Naive thymus-derived CD4-positive, alpha-beta T cell (primary cell): ENCODE results near the gene CEP164. TPM values are rescaled to one million over a fixed set of nuclear protein-coding genes. Genes with fewer than 3 reads are reported as not detected.

Source experiments
- ATAC-seq: fragments of 150-1000 bp; cut with Tn5 transposase; 2 replicates; pipeline ENCODE4 v1.10.0; 2021; ENCODE audit warnings: mild to moderate bottlenecking, moderate library complexity
- CTCF ChIA-PET: fragments of 350-600 bp; sonication (Branson Sonifier 250); formaldehyde crosslinking; loops from one replicate; lab custom pipeline; 2021; ENCODE audit warnings: antibody characterized with exemption; lab: Charles Lee
- POLR2A ChIA-PET: fragments of 350-600 bp; sonication (Branson Sonifier 250); formaldehyde crosslinking; loops from one replicate; lab custom pipeline; 2021; ENCODE audit warnings: antibody characterized with exemption, inconsistent platforms; lab: Charles Lee
- DNase-seq, 9 donors: peaks; one replicate each; pipeline versions ENCODE4 v3.0.0 to v3.0.0-alpha.2; 2020 to 2022; ENCODE audit warnings: mixed read lengths in 1 of 9
- H3K27ac ChIP-seq: one replicate; pipeline ENCODE4 v1.7.0; 2013; ENCODE audit warnings: mild to moderate bottlenecking, low read depth, low read length, moderate library complexity
- H3K27me3 ChIP-seq, 2 donors: one replicate each; pipeline ENCODE4 v1.7.0; 2013; ENCODE audit warnings: low read length in 2 of 2, mild to moderate bottlenecking in 2 of 2, moderate library complexity in 2 of 2; ENCODE audit not compliant: control insufficient read depth in 2 of 2, insufficient read depth in 2 of 2
- H3K36me3 ChIP-seq, 3 experiments: 1 replicate in 2 of 3; 2 replicates in 1 of 3; pipeline ENCODE4 v1.7.0; 2013; ENCODE audit warnings: low read length in 3 of 3, mild to moderate bottlenecking in 3 of 3, moderate library complexity in 1 of 3; ENCODE audit not compliant: insufficient read depth in 3 of 3, control insufficient read depth in 2 of 3
- H3K4me1 ChIP-seq, 2 donors: one replicate each; pipeline ENCODE4 v1.7.0; 2013; ENCODE audit warnings: low read length in 2 of 2, mild to moderate bottlenecking in 2 of 2, moderate library complexity in 1 of 2; ENCODE audit not compliant: control insufficient read depth in 2 of 2, insufficient read depth in 2 of 2
- H3K4me3 ChIP-seq: 2 replicates; pipeline ENCODE4 v1.7.0; 2013; ENCODE audit warnings: mild to moderate bottlenecking, low read length
- H3K9me3 ChIP-seq, 3 experiments: 1 replicate in 2 of 3; 2 replicates in 1 of 3; pipeline ENCODE4 v1.7.0; 2013; ENCODE audit warnings: low read length in 3 of 3; ENCODE audit not compliant: control insufficient read depth in 2 of 3
- H3K27ac Mint-ChIP-seq, 9 donors: one replicate each; pipeline ENCODE4 v1.8.0; 2020 to 2022; ENCODE audit warnings: mixed read lengths in 9 of 9, mild to moderate bottlenecking in 8 of 9, moderate library complexity in 5 of 9, inconsistent platforms in 2 of 9
- H3K27me3 Mint-ChIP-seq, 5 donors: one replicate each; pipeline ENCODE4 v1.8.0; 2021 to 2022; ENCODE audit warnings: mixed read lengths in 5 of 5, mild to moderate bottlenecking in 1 of 5
- H3K36me3 Mint-ChIP-seq, 5 donors: one replicate each; pipeline ENCODE4 v1.8.0; 2020 to 2022; ENCODE audit warnings: mixed read lengths in 5 of 5, mild to moderate bottlenecking in 3 of 5, inconsistent platforms in 1 of 5
- H3K4me1 Mint-ChIP-seq, 7 donors: one replicate each; pipeline ENCODE4 v1.8.0; 2020 to 2022; ENCODE audit warnings: mixed read lengths in 7 of 7, mild to moderate bottlenecking in 3 of 7, inconsistent platforms in 1 of 7
- H3K4me3 Mint-ChIP-seq, 10 donors: one replicate each; pipeline ENCODE4 v1.8.0; 2020 to 2022; ENCODE audit warnings: mild to moderate bottlenecking in 10 of 10, mixed read lengths in 10 of 10, moderate library complexity in 6 of 10, inconsistent platforms in 2 of 10
- H3K9me3 Mint-ChIP-seq, 11 donors: one replicate each; pipeline ENCODE4 v1.8.0; 2020 to 2022; ENCODE audit warnings: mixed read lengths in 11 of 11, mild to moderate bottlenecking in 4 of 11, inconsistent platforms in 1 of 11, moderate library complexity in 1 of 11
- intact Hi-C, 2 donors: fragments of 100-400 bp; cut with micrococcal nuclease; formaldehyde crosslinking; loops; one replicate each; pipeline ENCODE4 v1.15.1; 2023
- polyA plus RNA-seq, 2 donors: library from polyadenylated mRNA; unstranded; fragments of 300-500 nt; fragmentation: Illumina TruSeq; gene quantifications; one replicate each; pipeline ENCODE4 v1.2.3, GENCODE V29; 2021
- total RNA-seq, 6 experiments: library from RNA in 5 of 6; stranded (reverse) in 5 of 6; gene quantifications; 1 replicate in 5 of 6; 2 replicates in 1 of 6; pipeline ENCODE4 v1.2.3 and lab custom pipeline; 2021 to 2026

CEP164 gene
- total and polyA plus RNA-seq, 7 experiments from 2014 or later: 16.2 to 47.6 (median 36.7) TPM

- Mint-ChIP-seq H3K27me3 (no peaks in the 10 kb centered on the region), H3K36me3 (peaks cover 0 to 43% (median 10%) of the 10 kb centered on the region in 5 donors), H3K4me3 (no peak overlapping the region), H3K27ac (peak overlapping the region in 1 of 9 donors; percentile 16), H3K4me1 (peaks cover 0 to 20% (median 14%) of the 10 kb centered on the region in 7 donors), H3K9me3 (no peaks in the 10 kb centered on the region)
- no peaks in the 10 kb centered on the region for H3K27me3 ChIP-seq
- intact Hi-C loops: no loop called here
- POLR2A ChIA-PET: no interaction called here
- no peaks in the 10 kb centered on the region for H3K4me1 ChIP-seq
- H3K4me3 ChIP-seq: no peak overlapping the region
- H3K9me3 ChIP-seq: no peaks in the 10 kb centered on the region
- ATAC-seq (no peak), DNase-seq (no peak)
- H3K36me3 ChIP-seq: peaks cover 0 to 45% (median 0%) of the 10 kb centered on the region in 3 experiments
- H3K27ac ChIP-seq: no peak overlapping the region
- CTCF ChIA-PET: interaction anchor here (0.7 to 1.2 kb wide), 2 partner anchors 107 to 566 kb away, joined by 3 read pairs; no protein-coding TSS in a partner anchor
Observed at GRCh38 chr11:117335399-117335798, 7.7 kb downstream of the CEP164 start.

DNA sequence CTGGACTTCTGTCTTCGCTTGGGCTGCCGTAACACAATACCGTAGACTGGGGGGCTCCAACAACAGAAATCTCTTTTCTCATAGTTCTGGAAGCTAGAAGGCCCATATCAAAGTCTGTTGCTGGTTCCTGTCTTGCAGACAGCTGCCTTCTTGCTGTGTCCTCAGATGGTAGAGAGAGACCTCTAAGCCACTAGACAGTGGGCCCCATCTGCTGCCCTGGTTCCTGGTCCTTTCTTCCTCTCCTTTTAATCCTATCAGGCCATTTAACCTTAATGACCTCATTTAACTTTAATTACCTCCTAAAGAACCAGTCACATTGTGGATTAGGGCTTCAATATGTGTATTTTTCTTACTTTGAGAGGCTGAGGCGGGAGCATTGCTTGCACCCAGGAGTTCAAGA is 9.4 kb downstream of the CEP164 start:
- Histone ChIP-seq H3K36me3 (peaks cover 0 to 54% (median 0%) of the 10 kb centered on the region in 3 experiments), H3K4me1 (no peaks in the 10 kb centered on the region), H3K4me3 (no peak overlapping the region), H3K27ac (no peak overlapping the region), H3K27me3 (no peaks in the 10 kb centered on the region), H3K9me3 (no peaks in the 10 kb centered on the region)
- H3K4me3 Mint-ChIP-seq: no peak overlapping the region
- POLR2A ChIA-PET: no interaction called here
- H3K4me1 Mint-ChIP-seq: peaks cover 0 to 23% (median 7%) of the 10 kb centered on the region in 7 donors
- H3K27me3 Mint-ChIP-seq: no peaks in the 10 kb centered on the region
- ATAC-seq (no peak), DNase-seq (no peak)
- H3K27ac Mint-ChIP-seq: no peak overlapping the region
- CTCF ChIA-PET: no interaction called here
- peaks cover 0 to 54% (median 10%) of the 10 kb centered on the region in 5 donors for H3K36me3 Mint-ChIP-seq
- H3K9me3 Mint-ChIP-seq: no peaks in the 10 kb centered on the region
- intact Hi-C loops: no loop called here

DNA sequence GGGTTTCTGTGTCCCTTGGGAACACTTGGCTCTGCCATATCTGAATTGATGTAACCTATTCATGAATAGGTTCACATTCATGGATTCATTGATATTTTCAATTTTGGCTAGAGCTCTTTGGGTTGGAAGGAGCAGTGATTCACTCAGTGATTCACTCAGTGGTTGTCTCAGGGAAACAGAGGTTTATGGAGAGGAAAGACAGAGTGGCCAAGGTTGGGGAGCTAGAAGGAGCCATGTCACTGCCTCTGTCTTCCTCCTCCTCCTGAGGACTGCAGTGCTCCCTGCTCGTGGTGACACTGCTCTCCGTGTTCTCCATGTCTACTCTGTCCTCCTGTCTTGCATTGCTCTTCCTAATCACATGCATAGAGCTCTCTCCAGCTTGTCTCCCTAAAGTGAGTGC is 17.4 kb downstream of the CEP164 start:
- CTCF ChIA-PET: no interaction called here
- Histone ChIP-seq H3K27me3 (no peaks in the 10 kb centered on the region), H3K36me3 (peaks cover 0 to 51% (median 0%) of the 10 kb centered on the region in 3 experiments), H3K27ac (no peak overlapping the region), H3K9me3 (no peaks in the 10 kb centered on the region), H3K4me3 (no peak overlapping the region), H3K4me1 (no peaks in the 10 kb centered on the region)
- Mint-ChIP-seq H3K27me3 (no peaks in the 10 kb centered on the region), H3K4me1 (peaks cover 0 to 5% (median 0%) of the 10 kb centered on the region in 7 donors), H3K27ac (peak overlapping the region in 1 of 9 donors; percentile 49), H3K9me3 (no peaks in the 10 kb centered on the region), H3K36me3 (peaks cover 9 to 68% (median 28%) of the 10 kb centered on the region in 5 donors), H3K4me3 (no peak overlapping the region)
- ATAC-seq (no peak), DNase-seq (no peak)
- POLR2A ChIA-PET: no interaction called here
- intact Hi-C loops: no loop called here

- H3K27ac ChIP-seq: no peak overlapping the region
- CTCF ChIA-PET: no interaction called here
- peaks cover 0 to 62% (median 9%) of the 10 kb centered on the region in 3 experiments for H3K36me3 ChIP-seq
- no peaks in the 10 kb centered on the region for H3K4me1 ChIP-seq
- intact Hi-C loops: no loop called here
- H3K9me3 ChIP-seq: no peaks in the 10 kb centered on the region
- no peak overlapping the region for H3K4me3 ChIP-seq
- H3K4me1 Mint-ChIP-seq: no peaks in the 10 kb centered on the region
- ATAC-seq (no peak), DNase-seq (no peak)
- POLR2A ChIA-PET: no interaction called here
- H3K27me3 Mint-ChIP-seq: no peaks in the 10 kb centered on the region
- H3K9me3 Mint-ChIP-seq: no peaks in the 10 kb centered on the region
- H3K27me3 ChIP-seq: no peaks in the 10 kb centered on the region
- H3K27ac Mint-ChIP-seq: no peak overlapping the region
- peaks cover 5 to 65% (median 30%) of the 10 kb centered on the region in 5 donors for H3K36me3 Mint-ChIP-seq
- no peak overlapping the region for H3K4me3 Mint-ChIP-seq
Observed at GRCh38 chr11:117354550-117354949, 26.9 kb downstream of the CEP164 start.

DNA sequence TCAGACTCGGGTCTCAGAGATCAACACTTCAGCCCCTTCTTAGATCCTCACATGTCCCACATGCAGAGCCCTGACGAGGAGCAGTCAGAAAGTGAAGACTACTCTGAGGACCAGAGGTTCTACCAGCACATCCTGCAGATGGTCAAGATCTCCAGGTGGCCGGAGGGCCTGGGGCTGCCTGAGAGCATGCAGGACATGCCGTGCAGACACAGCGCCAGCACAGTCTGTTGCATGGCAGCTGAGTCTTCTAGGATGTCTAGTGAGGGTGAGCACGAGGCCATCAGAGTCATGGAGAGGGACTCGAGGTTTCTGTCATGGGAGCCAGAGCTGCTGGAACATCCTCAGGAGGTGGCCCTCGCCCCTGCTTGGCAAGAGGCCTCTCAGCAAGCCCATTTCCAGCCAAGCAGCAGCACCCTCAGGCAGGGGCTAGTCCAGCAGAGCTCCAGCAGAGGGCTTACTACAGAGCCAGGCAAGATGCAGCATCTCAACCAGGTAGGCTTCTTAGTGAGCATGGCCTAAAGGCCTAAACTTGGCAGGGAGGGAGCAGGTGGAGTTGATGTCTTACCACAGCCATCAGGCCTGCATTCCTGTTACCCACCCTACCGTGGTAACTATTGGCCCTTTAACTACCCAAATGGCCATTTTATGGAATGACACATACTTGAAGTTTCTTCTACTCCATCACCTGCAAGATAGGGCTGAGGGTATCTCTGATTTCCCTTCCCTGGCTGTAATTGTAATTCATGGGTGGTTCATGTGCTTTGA is 28.7 kb downstream of the CEP164 start:
- DNase-seq: no peak
- no peak for ATAC-seq
- H3K4me3 Mint-ChIP-seq: no peak overlapping the region
- ChIA-PET CTCF (interaction anchor here (0.6 kb wide), 1 partner anchor 131 kb away, joined by 3 read pairs; no protein-coding TSS in a partner anchor), POLR2A (no interaction called here)
- H3K27ac ChIP-seq: no peak overlapping the region
- H3K27me3 ChIP-seq: no peaks in the 10 kb centered on the region
- H3K9me3 Mint-ChIP-seq: no peaks in the 10 kb centered on the region
- peaks cover 4 to 63% (median 33%) of the 10 kb centered on the region in 5 donors for H3K36me3 Mint-ChIP-seq
- H3K4me1 Mint-ChIP-seq: peaks cover 0 to 1% (median 0%) of the 10 kb centered on the region in 7 donors
- no peak overlapping the region for H3K4me3 ChIP-seq
- H3K9me3 ChIP-seq: no peaks in the 10 kb centered on the region
- H3K27me3 Mint-ChIP-seq: no peaks in the 10 kb centered on the region
- intact Hi-C loops: no loop called here
- no peak overlapping the region for H3K27ac Mint-ChIP-seq
- no peaks in the 10 kb centered on the region for H3K4me1 ChIP-seq
- peaks cover 0 to 64% (median 9%) of the 10 kb centered on the region in 3 experiments for H3K36me3 ChIP-seq

- Histone ChIP-seq H3K27me3 (no peaks in the 10 kb centered on the region), H3K27ac (no peak overlapping the region), H3K36me3 (peaks cover 0 to 48% (median 7%) of the 10 kb centered on the region in 3 experiments), H3K9me3 (no peaks in the 10 kb centered on the region), H3K4me3 (no peak overlapping the region), H3K4me1 (no peaks in the 10 kb centered on the region)
- Mint-ChIP-seq H3K36me3 (peaks cover 6 to 67% (median 55%) of the 10 kb centered on the region in 5 donors), H3K9me3 (no peaks in the 10 kb centered on the region), H3K4me1 (peaks cover 0 to 1% (median 0%) of the 10 kb centered on the region in 7 donors), H3K27me3 (no peaks in the 10 kb centered on the region), H3K27ac (no peak overlapping the region), H3K4me3 (no peak overlapping the region)
- ATAC-seq: no peak
- no peak for DNase-seq
- ChIA-PET CTCF (no interaction called here), POLR2A (no interaction called here)
- intact Hi-C loops: no loop called here
Observed at GRCh38 chr11:117361432-117361831, 33.8 kb downstream of the CEP164 start.
